Kidney (tissue), 14 donors: Measurements from ENCODE around the gene UBE2F. TPM values are rescaled to one million over a fixed set of nuclear protein-coding genes. Genes with fewer than 3 reads are reported as not detected.

ENCODE experiments used
- DNase-seq, 5 donors: peaks; one replicate each; pipeline ENCODE4 v3.0.0-alpha.2; 2013 to 2020
- FAIRE-seq: peaks from 2 replicates; lab custom pipeline; 2012; peaks lifted over from hg19 to GRCh38; lab: Jason Lieb, UNC
- H3K27ac ChIP-seq, 2 donors: one replicate each; pipeline ENCODE4 v1.7.0; 2013; ENCODE audit warnings: low read depth in 2 of 2, low read length in 2 of 2, inconsistent platforms in 1 of 2
- H3K27me3 ChIP-seq: one replicate; pipeline ENCODE4 v1.7.1; 2013; ENCODE audit warnings: low read length, inconsistent platforms; ENCODE audit not compliant: control insufficient read depth, insufficient read depth
- H3K36me3 ChIP-seq, 3 donors: one replicate each; pipeline versions ENCODE4 v1.7.0 to v1.7.1; 2013; ENCODE audit warnings: low read length in 3 of 3, control low read depth in 1 of 3, inconsistent platforms in 1 of 3; ENCODE audit not compliant: insufficient read depth in 3 of 3, control insufficient read depth in 2 of 3
- H3K4me1 ChIP-seq, 3 donors: one replicate each; pipeline versions ENCODE4 v1.7.0 to v1.7.1; 2013; ENCODE audit warnings: low read length in 3 of 3, inconsistent platforms in 1 of 3, low read depth in 1 of 3; ENCODE audit not compliant: control insufficient read depth in 2 of 3, insufficient read depth in 2 of 3
- H3K4me3 ChIP-seq, 3 donors: one replicate each; pipeline versions ENCODE4 v1.7.0 to v1.8.1; 2013; ENCODE audit warnings: low read length in 3 of 3, control low read depth in 1 of 3, inconsistent platforms in 1 of 3
- H3K9ac ChIP-seq, 3 donors: one replicate each; pipeline versions ENCODE4 v1.7.0 to v1.7.1; 2013; ENCODE audit warnings: low read length in 3 of 3, control low read depth in 1 of 3, inconsistent platforms in 1 of 3
- H3K9me3 ChIP-seq, 3 donors: one replicate each; pipeline versions ENCODE4 v1.7.0 to v1.7.1; 2013; ENCODE audit warnings: low read length in 3 of 3, control low read depth in 1 of 3, inconsistent platforms in 1 of 3; ENCODE audit not compliant: control insufficient read depth in 2 of 3, insufficient read depth in 1 of 3
- CTCF ChIP-seq: IDR thresholded peaks from 3 replicates; pipeline ENCODE4 v1.5.1; 2012; ENCODE audit warnings: mild to moderate bottlenecking, moderate library complexity, borderline replicate concordance; ENCODE audit not compliant: insufficient read depth; ENCODE audit errors: extremely low read depth
- intact Hi-C: fragments of 100-400 bp; cut with DNase I; formaldehyde crosslinking; loops from one replicate; pipeline ENCODE4 v1.11.1; 2022
- polyA plus RNA-seq: library from polyadenylated mRNA; stranded (reverse); fragments of 350-450 nt; fragmentation: Illumina TruSeq; extraction: RNeasy Lipid Tissue Mini Kit (QIAGEN cat#74804); gene quantifications from one replicate; pipeline ENCODE4 v1.2.3, GENCODE V29; 2014; ENCODE audit warnings: low read depth, low replicate concordance; ENCODE audit not compliant: insufficient read depth
- total RNA-seq: library from RNA; stranded (reverse); fragmentation: NEBNext Ultra II Directional; extraction: Animal tissue kit (Norgen Biotek cat#: 25700); gene quantifications from one replicate; pipeline ENCODE4 v1.2.1, GENCODE V29; 2021
- donor health status: control.
- donor health status: control.
- donor health status: control.
- donor health status: control.
- donor health status: control.
- donor health status: DM: yes; HTN: yes; CAD: no.
- donor health status: Normal renal cell carcinoma (clear cell type).

Gene UBE2F
- total and polyA plus RNA-seq, 2 donors from 2014 or later = 34.5 to 68.7 TPM

- TF ChIP-seq CTCF = no peak
- Histone ChIP-seq H3K27ac (no peak overlapping the region), H3K36me3 (no peaks in the 10 kb centered on the region), H3K4me3 (no peak overlapping the region), H3K9me3 (peaks cover 0 to 6% (median 0%) of the 10 kb centered on the region in 3 donors), H3K4me1 (peaks cover 0 to 2% (median 0%) of the 10 kb centered on the region in 3 donors), H3K9ac (no peak overlapping the region), H3K27me3 (no peaks in the 10 kb centered on the region)
- intact Hi-C loops = no loop called here
- FAIRE-seq (no peak), DNase-seq (peak in 2 of 5 donors; percentile 32 to 79)
These were observed 35.6 kb upstream of the UBE2F start for GRCh38 chr2:237931205-237931721.

GRCh38 chr2:237932731-237933131, 34.1 kb upstream of the UBE2F start:
- Histone ChIP-seq H3K27ac (no peak overlapping the region), H3K36me3 (no peaks in the 10 kb centered on the region), H3K4me1 (peaks cover 0 to 2% (median 0%) of the 10 kb centered on the region in 3 donors), H3K27me3 (no peaks in the 10 kb centered on the region), H3K9ac (no peak overlapping the region), H3K4me3 (no peak overlapping the region), H3K9me3 (peaks cover 0 to 6% (median 0%) of the 10 kb centered on the region in 3 donors)
- DNase-seq = peak in 1 of 5 donors; percentile 38
- no peak for FAIRE-seq
- TF ChIP-seq CTCF = no peak
- intact Hi-C loops = no loop called here

GRCh38 chr2:237934186-237934585, 32.6 kb upstream of the UBE2F start:
- H3K36me3 ChIP-seq = no peaks in the 10 kb centered on the region
- DNase-seq (no peak), FAIRE-seq (no peak)
- peaks cover 0 to 2% (median 0%) of the 10 kb centered on the region in 3 donors for H3K4me1 ChIP-seq
- no peak for TF ChIP-seq CTCF
- H3K9me3 ChIP-seq = peaks cover 0 to 6% (median 0%) of the 10 kb centered on the region in 3 donors
- no peaks in the 10 kb centered on the region for H3K27me3 ChIP-seq
- H3K4me3 ChIP-seq = no peak overlapping the region
- intact Hi-C loops = no loop called here
- H3K9ac ChIP-seq = no peak overlapping the region
- no peak overlapping the region for H3K27ac ChIP-seq
